RWPE2 (cell line): ENCODE measurements around the gene NRP2.
A peak's percentile ranks its signal among the peaks of the same experiment; 100 is the strongest.

Experiments used
- ATAC-seq: fragments of 200-7000 bp; cut with Tn5 transposase; 3 replicates; pipeline ENCODE4 v1.9.1; 2021; ENCODE audit warnings: low read depth
- DNase-seq: peaks from one replicate; pipeline ENCODE4 v3.0.0-alpha.2; 2020; ENCODE audit warnings: low spot score
- H3K27ac ChIP-seq: fragments of 450-650 bp; 2 replicates; pipeline ENCODE4 v1.5.1; 2017; ENCODE audit warnings: mild to moderate bottlenecking; ENCODE audit not compliant: poor library complexity, severe bottlenecking
- H3K27me3 ChIP-seq: fragments of 250-450 bp; sonication (Bioruptor Pico); 2 replicates; pipeline ENCODE4 v1.5.1; 2021; ENCODE audit warnings: mild to moderate bottlenecking, moderate library complexity; ENCODE audit not compliant: insufficient read depth, poor library complexity, severe bottlenecking
- H3K36me3 ChIP-seq: fragments of 250-450 bp; sonication (Bioruptor Pico); 2 replicates; pipeline ENCODE4 v1.5.1; 2020; ENCODE audit warnings: low read depth, mild to moderate bottlenecking, moderate library complexity
- H3K4me1 ChIP-seq: fragments of 250-450 bp; sonication (Bioruptor Pico); 2 replicates; pipeline ENCODE4 v1.5.1; 2021; ENCODE audit warnings: mild to moderate bottlenecking, moderate library complexity; ENCODE audit not compliant: insufficient read depth, poor library complexity, severe bottlenecking
- H3K4me3 ChIP-seq: fragments of 250-450 bp; sonication (Bioruptor Pico); 2 replicates; pipeline ENCODE4 v1.5.1; 2021; ENCODE audit warnings: mild to moderate bottlenecking, moderate library complexity; ENCODE audit not compliant: severe bottlenecking
- H3K9me3 ChIP-seq: fragments of 250-450 bp; sonication (Bioruptor Pico); 2 replicates; pipeline ENCODE4 v1.5.1; 2021; ENCODE audit warnings: mild to moderate bottlenecking, moderate library complexity; ENCODE audit not compliant: severe bottlenecking
- TF ChIP-seq, protein P1 (sequence below): fragments of 450-650 bp; IDR thresholded peaks from one replicate; pipeline ENCODE4 v1.5.1; 2017; ENCODE audit warnings: mild to moderate bottlenecking, moderate library complexity; ENCODE audit not compliant: poor library complexity, severe bottlenecking

NRP2 gene

DNA sequence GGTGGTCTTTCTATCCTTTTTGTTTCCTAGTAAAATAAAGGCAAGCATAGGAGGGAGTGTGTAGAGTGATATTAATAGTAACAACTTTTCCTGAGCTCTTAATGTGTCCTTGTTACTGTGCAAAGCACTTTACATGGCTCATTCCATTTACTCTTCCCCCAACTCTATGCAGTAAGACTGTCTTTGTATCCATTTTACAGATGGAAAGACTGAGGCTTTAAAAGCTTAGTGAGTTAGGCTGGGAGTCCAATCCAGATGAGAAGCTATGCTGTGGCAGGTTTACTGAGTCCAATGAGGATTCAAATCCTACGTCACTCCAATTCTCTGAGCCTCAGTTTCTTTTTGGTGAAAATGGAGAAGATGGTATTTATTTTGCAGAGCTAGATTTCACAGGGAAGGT, 77.4 kb downstream of the NRP2 start:
- H3K9me3 ChIP-seq, result no peaks in the 10 kb centered on the region
- TF ChIP-seq, protein P1, sequence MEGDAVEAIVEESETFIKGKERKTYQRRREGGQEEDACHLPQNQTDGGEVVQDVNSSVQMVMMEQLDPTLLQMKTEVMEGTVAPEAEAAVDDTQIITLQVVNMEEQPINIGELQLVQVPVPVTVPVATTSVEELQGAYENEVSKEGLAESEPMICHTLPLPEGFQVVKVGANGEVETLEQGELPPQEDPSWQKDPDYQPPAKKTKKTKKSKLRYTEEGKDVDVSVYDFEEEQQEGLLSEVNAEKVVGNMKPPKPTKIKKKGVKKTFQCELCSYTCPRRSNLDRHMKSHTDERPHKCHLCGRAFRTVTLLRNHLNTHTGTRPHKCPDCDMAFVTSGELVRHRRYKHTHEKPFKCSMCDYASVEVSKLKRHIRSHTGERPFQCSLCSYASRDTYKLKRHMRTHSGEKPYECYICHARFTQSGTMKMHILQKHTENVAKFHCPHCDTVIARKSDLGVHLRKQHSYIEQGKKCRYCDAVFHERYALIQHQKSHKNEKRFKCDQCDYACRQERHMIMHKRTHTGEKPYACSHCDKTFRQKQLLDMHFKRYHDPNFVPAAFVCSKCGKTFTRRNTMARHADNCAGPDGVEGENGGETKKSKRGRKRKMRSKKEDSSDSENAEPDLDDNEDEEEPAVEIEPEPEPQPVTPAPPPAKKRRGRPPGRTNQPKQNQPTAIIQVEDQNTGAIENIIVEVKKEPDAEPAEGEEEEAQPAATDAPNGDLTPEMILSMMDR, result no peak
- no peak overlapping the region for H3K4me3 ChIP-seq
- no peak overlapping the region for H3K27ac ChIP-seq
- ATAC-seq, result no peak
- no peak for DNase-seq
- H3K4me1 ChIP-seq, result peaks cover 17% of the 10 kb centered on the region
- H3K27me3 ChIP-seq, result no peaks in the 10 kb centered on the region
- H3K36me3 ChIP-seq, result no peaks in the 10 kb centered on the region

- no peak overlapping the region for H3K27ac ChIP-seq
- H3K9me3 ChIP-seq, result no peaks in the 10 kb centered on the region
- H3K27me3 ChIP-seq, result no peaks in the 10 kb centered on the region
- H3K36me3 ChIP-seq, result no peaks in the 10 kb centered on the region
- H3K4me1 ChIP-seq, result peaks cover 13% of the 10 kb centered on the region
- TF ChIP-seq, protein P1, result no peak
- DNase-seq (no peak), ATAC-seq (no peak)
- H3K4me3 ChIP-seq, result no peak overlapping the region
Measured at GRCh38 chr2:205760157-205760556, 77.9 kb downstream of the NRP2 start.

- H3K9me3 ChIP-seq, result no peaks in the 10 kb centered on the region
- TF ChIP-seq, protein P1, result no peak
- ATAC-seq, result no peak
- H3K4me3 ChIP-seq, result no peak overlapping the region
- H3K4me1 ChIP-seq, result peaks cover 13% of the 10 kb centered on the region
- H3K27me3 ChIP-seq, result no peaks in the 10 kb centered on the region
- DNase-seq, result no peak
- no peak overlapping the region for H3K27ac ChIP-seq
- no peaks in the 10 kb centered on the region for H3K36me3 ChIP-seq
Measured at GRCh38 chr2:205761421-205761820, 79.1 kb downstream of the NRP2 start.

DNA sequence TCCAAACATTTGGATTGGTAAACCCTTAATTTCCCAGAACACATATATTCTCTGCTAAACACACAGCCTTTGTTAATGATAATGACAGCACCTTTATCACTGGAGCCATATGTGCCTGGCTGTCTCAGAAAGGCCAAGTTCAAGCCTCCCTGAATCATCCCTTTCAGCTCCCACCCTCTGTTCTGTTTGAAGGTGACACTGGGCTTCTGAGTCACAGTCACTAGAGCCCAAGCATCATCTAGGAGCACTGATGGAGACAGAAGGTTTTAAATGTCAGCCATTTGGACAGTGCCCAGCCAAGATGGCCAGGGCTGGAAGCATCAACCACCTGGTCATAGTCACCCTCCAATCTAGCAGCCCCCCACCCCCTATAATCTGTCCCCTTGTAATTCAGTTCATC, 80.6 kb downstream of the NRP2 start:
- TF ChIP-seq, protein P1, result no peak
- Histone ChIP-seq H3K4me3 (no peak overlapping the region), H3K27ac (peak overlapping the region; percentile 46), H3K9me3 (no peaks in the 10 kb centered on the region), H3K36me3 (no peaks in the 10 kb centered on the region), H3K27me3 (no peaks in the 10 kb centered on the region), H3K4me1 (peaks cover 13% of the 10 kb centered on the region)
- DNase-seq (no peak), ATAC-seq (no peak)

DNA sequence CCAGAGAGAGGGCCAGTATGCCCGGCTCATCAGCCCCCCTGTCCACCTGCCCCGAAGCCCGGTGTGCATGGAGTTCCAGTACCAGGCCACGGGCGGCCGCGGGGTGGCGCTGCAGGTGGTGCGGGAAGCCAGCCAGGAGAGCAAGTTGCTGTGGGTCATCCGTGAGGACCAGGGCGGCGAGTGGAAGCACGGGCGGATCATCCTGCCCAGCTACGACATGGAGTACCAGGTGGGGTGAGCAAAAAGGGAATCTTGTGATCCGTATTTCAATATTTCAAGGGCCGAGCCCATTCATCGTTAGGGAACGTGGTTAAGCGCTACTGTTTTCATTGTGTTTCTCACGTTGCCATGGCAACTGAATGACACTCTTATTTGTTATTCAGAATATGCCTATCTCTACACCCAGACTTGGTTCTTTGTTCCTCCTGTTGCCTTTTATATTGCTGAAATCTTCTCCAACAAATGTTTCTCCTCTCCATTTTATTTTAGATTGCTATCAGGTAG, 81.5 kb downstream of the NRP2 start:
- Histone ChIP-seq H3K27me3 (no peaks in the 10 kb centered on the region), H3K36me3 (no peaks in the 10 kb centered on the region), H3K27ac (peak overlapping the region; percentile 46), H3K9me3 (no peaks in the 10 kb centered on the region), H3K4me3 (no peak overlapping the region), H3K4me1 (peaks cover 14% of the 10 kb centered on the region)
- peak; percentile 64 for DNase-seq
- TF ChIP-seq, protein P1, result peak; percentile 35
- peak; percentile 88 for ATAC-seq
